CD14-positive monocyte (primary cell): Measurements from ENCODE around the gene KCNH1. TPM values are rescaled to one million over a fixed set of nuclear protein-coding genes. Genes with fewer than 3 reads are reported as not detected.
A peak's percentile ranks its signal among the peaks of the same experiment; 100 is the strongest.

ENCODE experiments used
- DNase-seq, 3 donors: peaks; one replicate each; pipeline ENCODE4 v3.0.0-alpha.2; 2011 to 2022
- H2AFZ ChIP-seq: 2 replicates; pipeline ENCODE4 v1.6.0; 2012; ENCODE audit warnings: mild to moderate bottlenecking, low read depth, low read length, inconsistent platforms; ENCODE audit not compliant: insufficient read depth, poor library complexity, severe bottlenecking
- H3K27ac ChIP-seq, 2 donors: 1 replicate in 1 of 2; 2 replicates in 1 of 2; pipeline ENCODE4 v1.5.1; 2012 to 2013; ENCODE audit warnings: low read length in 2 of 2, control low read depth in 1 of 2, inconsistent platforms in 1 of 2, low read depth in 1 of 2, mild to moderate bottlenecking in 1 of 2
- H3K27me3 ChIP-seq, 2 donors: one replicate each; pipeline versions ENCODE4 v1.6.0 to v1.6.1; 2011 to 2013; ENCODE audit warnings: low read length in 2 of 2; ENCODE audit not compliant: control insufficient read depth in 2 of 2, insufficient read depth in 2 of 2
- H3K36me3 ChIP-seq, 2 donors: replicated peaks in 1 of 2; 1 replicate in 1 of 2; 2 replicates in 1 of 2; pipeline versions ENCODE4 v1.5.1 to v1.6.1; 2012 to 2013; ENCODE audit warnings: low read length in 2 of 2, control low read depth in 1 of 2, inconsistent platforms in 1 of 2, mild to moderate bottlenecking in 1 of 2; ENCODE audit not compliant: insufficient read depth in 2 of 2, control insufficient read depth in 1 of 2
- H3K4me1 ChIP-seq, 2 donors: 1 replicate in 1 of 2; 2 replicates in 1 of 2; pipeline versions ENCODE4 v1.5.1 to v1.6.1; 2012 to 2013; ENCODE audit warnings: low read length in 2 of 2, control low read depth in 1 of 2, inconsistent platforms in 1 of 2, mild to moderate bottlenecking in 1 of 2, moderate library complexity in 1 of 2; ENCODE audit not compliant: insufficient read depth in 2 of 2, control insufficient read depth in 1 of 2
- H3K4me2 ChIP-seq: replicated peaks from 2 replicates; pipeline ENCODE3; 2012; ENCODE audit warnings: low read length, moderate library complexity, mild to moderate bottlenecking; ENCODE audit not compliant: poor library complexity, severe bottlenecking; ENCODE audit errors: extremely low read depth
- H3K4me3 ChIP-seq, 3 experiments: fragments of 200-600 bp in 1 of 3; sonication (generic) in 1 of 3; replicated peaks in 1 of 3; 1 replicate in 2 of 3; 2 replicates in 1 of 3; pipeline ENCODE4 v1.5.1; 2011 to 2013; ENCODE audit warnings: low read length in 3 of 3, mild to moderate bottlenecking in 3 of 3, control low read depth in 2 of 3, low read depth in 2 of 3, inconsistent platforms in 1 of 3, moderate library complexity in 1 of 3
- H3K79me2 ChIP-seq: 2 replicates; pipeline ENCODE4 v1.6.0; 2012; ENCODE audit warnings: mild to moderate bottlenecking, control low read depth, inconsistent platforms, low read length, moderate library complexity; ENCODE audit not compliant: insufficient read depth
- H3K9ac ChIP-seq: 2 replicates; pipeline ENCODE4 v1.6.0; 2017; ENCODE audit warnings: low read length, mild to moderate bottlenecking; ENCODE audit not compliant: insufficient read depth, poor library complexity, severe bottlenecking
- H3K9me3 ChIP-seq, 2 donors: replicated peaks in 1 of 2; 1 replicate in 1 of 2; 2 replicates in 1 of 2; pipeline versions ENCODE4 v1.5.1 to v1.6.1; 2012 to 2013; ENCODE audit warnings: low read length in 2 of 2, control low read depth in 1 of 2; ENCODE audit not compliant: control insufficient read depth in 1 of 2, insufficient read depth in 1 of 2
- H4K20me1 ChIP-seq: 2 replicates; pipeline ENCODE4 v1.6.0; 2012; ENCODE audit warnings: mild to moderate bottlenecking, low read length, control low read depth, moderate library complexity; ENCODE audit not compliant: insufficient read depth
- H3K27ac Mint-ChIP-seq, 7 donors: one replicate each; pipeline ENCODE4 v1.8.0; 2020; ENCODE audit warnings: mild to moderate bottlenecking in 7 of 7, mixed read lengths in 7 of 7, moderate library complexity in 6 of 7, inconsistent platforms in 2 of 7
- H3K27me3 Mint-ChIP-seq, 3 donors: one replicate each; pipeline ENCODE4 v1.8.0; 2021 to 2022; ENCODE audit warnings: low read depth in 3 of 3, mild to moderate bottlenecking in 3 of 3, mixed read lengths in 3 of 3, moderate library complexity in 3 of 3, inconsistent platforms in 1 of 3
- H3K36me3 Mint-ChIP-seq, 2 donors: one replicate each; pipeline ENCODE4 v1.8.0; 2020; ENCODE audit warnings: mixed read lengths in 2 of 2, inconsistent platforms in 1 of 2, mild to moderate bottlenecking in 1 of 2
- H3K4me1 Mint-ChIP-seq: one replicate; pipeline ENCODE4 v1.8.0; 2020; ENCODE audit warnings: mild to moderate bottlenecking, mixed read lengths
- H3K4me3 Mint-ChIP-seq, 2 donors: one replicate each; pipeline ENCODE4 v1.8.0; 2020; ENCODE audit warnings: mild to moderate bottlenecking in 2 of 2, mixed read lengths in 2 of 2, moderate library complexity in 1 of 2
- H3K9me3 Mint-ChIP-seq, 7 donors: one replicate each; pipeline ENCODE4 v1.8.0; 2020 to 2022; ENCODE audit warnings: mixed read lengths in 7 of 7, mild to moderate bottlenecking in 6 of 7, moderate library complexity in 6 of 7, inconsistent platforms in 2 of 7
- WGBS: methylation state at CpG from one replicate; pipeline ENCODE4 v1.1.5; 2013; ENCODE audit warnings: missing lambda C conversion rate; ENCODE audit not compliant: insufficient coverage; 5-methylcytosine and 5-hydroxymethylcytosine counted together
- intact Hi-C, 2 donors: fragments of 100-400 bp; cut with micrococcal nuclease; formaldehyde crosslinking; loops; one replicate each; pipeline versions ENCODE4 v1.15.0 to v1.15.1; 2023
- polyA plus RNA-seq, 3 donors: library from polyadenylated mRNA; depleted of rRNA in 1 of 3; unstranded in 2 of 3; stranded (reverse) in 1 of 3; fragments of 300-500 nt in 2 of 3; fragments of >200 nt in 1 of 3; fragmentation: Illumina TruSeq in 2 of 3; gene quantifications; 1 replicate in 2 of 3; 2 replicates in 1 of 3; pipeline ENCODE4 v1.2.3, GENCODE V29; 2012 to 2021
- TF ChIP-seq, protein P1 (sequence below): fragments of 200-600 bp; IDR thresholded peaks from one replicate; pipeline ENCODE4 v1.8.0; 2022; ENCODE audit warnings: antibody characterized with exemption, mild to moderate bottlenecking

KCNH1 gene
- polyA plus RNA-seq, 3 donors, result not detected

DNA sequence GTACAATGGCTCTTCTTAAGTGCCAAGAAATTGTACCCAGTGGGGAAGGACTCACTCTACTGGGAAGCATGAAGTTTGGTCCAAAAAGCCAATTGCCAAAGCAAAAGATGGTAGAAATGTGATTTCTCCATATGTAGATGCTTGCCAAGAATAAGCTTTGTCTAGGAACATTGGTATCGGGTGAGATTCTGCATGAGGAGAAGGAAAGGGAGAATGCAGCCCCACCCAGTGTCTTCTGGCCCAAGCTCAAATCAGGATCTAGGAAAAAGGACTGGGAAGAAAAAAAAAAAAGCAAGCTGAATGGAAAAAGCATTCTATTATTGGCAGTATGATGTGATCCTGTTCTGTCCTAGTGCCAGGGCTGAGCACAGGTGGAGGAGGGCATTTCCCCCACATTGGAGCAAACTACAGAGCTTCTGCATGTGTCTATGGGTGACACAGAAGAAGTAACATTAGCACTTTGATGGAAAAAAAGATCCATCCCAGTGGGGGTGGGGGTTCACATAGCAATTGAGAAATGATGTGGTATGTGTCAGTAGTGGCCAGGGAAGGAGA is 226.6 kb downstream of the KCNH1 start:
- intact Hi-C loops, result no loop called here
- H2AFZ ChIP-seq, result no peak overlapping the region
- no peak overlapping the region for H3K4me3 Mint-ChIP-seq
- no peaks in the 10 kb centered on the region for H3K4me1 ChIP-seq
- H3K9me3 Mint-ChIP-seq, result peaks cover 0 to 2% (median 0%) of the 10 kb centered on the region in 7 donors
- TF ChIP-seq, protein P1, sequence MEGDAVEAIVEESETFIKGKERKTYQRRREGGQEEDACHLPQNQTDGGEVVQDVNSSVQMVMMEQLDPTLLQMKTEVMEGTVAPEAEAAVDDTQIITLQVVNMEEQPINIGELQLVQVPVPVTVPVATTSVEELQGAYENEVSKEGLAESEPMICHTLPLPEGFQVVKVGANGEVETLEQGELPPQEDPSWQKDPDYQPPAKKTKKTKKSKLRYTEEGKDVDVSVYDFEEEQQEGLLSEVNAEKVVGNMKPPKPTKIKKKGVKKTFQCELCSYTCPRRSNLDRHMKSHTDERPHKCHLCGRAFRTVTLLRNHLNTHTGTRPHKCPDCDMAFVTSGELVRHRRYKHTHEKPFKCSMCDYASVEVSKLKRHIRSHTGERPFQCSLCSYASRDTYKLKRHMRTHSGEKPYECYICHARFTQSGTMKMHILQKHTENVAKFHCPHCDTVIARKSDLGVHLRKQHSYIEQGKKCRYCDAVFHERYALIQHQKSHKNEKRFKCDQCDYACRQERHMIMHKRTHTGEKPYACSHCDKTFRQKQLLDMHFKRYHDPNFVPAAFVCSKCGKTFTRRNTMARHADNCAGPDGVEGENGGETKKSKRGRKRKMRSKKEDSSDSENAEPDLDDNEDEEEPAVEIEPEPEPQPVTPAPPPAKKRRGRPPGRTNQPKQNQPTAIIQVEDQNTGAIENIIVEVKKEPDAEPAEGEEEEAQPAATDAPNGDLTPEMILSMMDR, result no peak
- no peak overlapping the region for H3K4me3 ChIP-seq
- peaks cover 0 to 2% (median 1%) of the 10 kb centered on the region in 3 donors for H3K27me3 Mint-ChIP-seq
- WGBS, result 100% methylated on average over 1 of the region's 1 CpG
- no peak overlapping the region for H3K4me2 ChIP-seq
- H3K4me1 Mint-ChIP-seq, result no peaks in the 10 kb centered on the region
- no peaks in the 10 kb centered on the region for H3K36me3 ChIP-seq
- H3K27me3 ChIP-seq, result no peaks in the 10 kb centered on the region
- no peaks in the 10 kb centered on the region for H3K9me3 ChIP-seq
- H3K27ac ChIP-seq, result no peak overlapping the region
- H3K79me2 ChIP-seq, result no peaks in the 10 kb centered on the region
- H3K27ac Mint-ChIP-seq, result no peak overlapping the region
- no peak for DNase-seq
- H3K9ac ChIP-seq, result no peak overlapping the region
- H3K36me3 Mint-ChIP-seq, result no peaks in the 10 kb centered on the region
- H4K20me1 ChIP-seq, result no peaks in the 10 kb centered on the region

DNA sequence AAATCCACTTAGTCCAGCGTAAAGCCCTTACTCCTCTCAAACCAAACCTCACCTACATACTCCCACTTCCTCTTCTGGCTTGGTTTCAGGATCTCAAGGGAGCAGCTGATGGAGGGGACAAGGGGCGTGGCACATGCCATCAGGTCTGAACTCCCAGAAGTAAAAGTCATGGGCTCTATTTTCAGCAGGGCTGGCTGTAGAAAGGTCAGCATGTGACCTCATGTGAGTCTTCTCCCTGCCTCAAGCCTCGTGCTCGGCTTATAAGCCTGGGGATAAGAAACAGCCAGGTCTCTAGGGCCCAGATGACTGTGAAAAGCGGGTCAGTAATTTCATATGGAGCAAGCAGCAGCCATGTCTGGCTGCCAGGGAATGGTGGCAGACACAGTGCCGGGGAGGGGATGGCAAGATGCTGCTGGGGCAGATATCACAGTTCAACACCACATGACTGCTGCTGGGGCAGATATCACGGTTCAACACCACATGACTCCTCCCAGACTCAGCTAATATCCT is 227.9 kb downstream of the KCNH1 start:
- Histone ChIP-seq H3K9ac (no peak overlapping the region), H3K27ac (no peak overlapping the region), H2AFZ (no peak overlapping the region), H3K9me3 (no peaks in the 10 kb centered on the region), H3K36me3 (no peaks in the 10 kb centered on the region), H3K4me3 (no peak overlapping the region), H3K4me1 (no peaks in the 10 kb centered on the region), H3K4me2 (no peak overlapping the region), H3K27me3 (no peaks in the 10 kb centered on the region), H4K20me1 (no peaks in the 10 kb centered on the region), H3K79me2 (no peaks in the 10 kb centered on the region)
- peaks cover 0 to 6% (median 4%) of the 10 kb centered on the region in 7 donors for H3K9me3 Mint-ChIP-seq
- no peaks in the 10 kb centered on the region for H3K36me3 Mint-ChIP-seq
- intact Hi-C loops, result no loop called here
- H3K27ac Mint-ChIP-seq, result peak overlapping the region in 1 of 7 donors; percentile 0
- H3K4me1 Mint-ChIP-seq, result no peaks in the 10 kb centered on the region
- DNase-seq, result no peak
- no peak overlapping the region for H3K4me3 Mint-ChIP-seq
- 91% methylated on average over 3 of the region's 7 CpGs for WGBS
- TF ChIP-seq, protein P1, result no peak
- peaks cover 1 to 3% (median 2%) of the 10 kb centered on the region in 3 donors for H3K27me3 Mint-ChIP-seq
